ENCODE measurements around the gene SPARC. TPM values are rescaled to one million over a fixed set of nuclear protein-coding genes. Genes with fewer than 3 reads are reported as not detected.
"Not testable (repeated sequence)": the region's sequence is repeated elsewhere in the genome, so short reads cannot be mapped to it uniquely, and the experiment has no call there.

The SPARC gene
- total RNA-seq, 1 experiment from 2014 or later: 339 TPM

GRCh38 chr5:151733358-151734063 is 46.8 kb upstream of the SPARC start:
- H3K9me3 ChIP-seq (ENCODE audit: low read depth, low read length, poor library complexity, severe bottlenecking): no peaks in the 10 kb centered on the region
- H3K4me1 ChIP-seq (ENCODE audit: insufficient read depth, low read length, poor library complexity, severe bottlenecking): no peaks in the 10 kb centered on the region
- H3K27me3 ChIP-seq (replicated peaks; ENCODE audit: insufficient read depth, low read depth, low read length, poor library complexity): no peaks in the 10 kb centered on the region
- H3K36me3 ChIP-seq (ENCODE audit: insufficient read depth, low read length, poor library complexity, severe bottlenecking): no peaks in the 10 kb centered on the region
- intact Hi-C loops (cut with micrococcal nuclease; ENCODE audit: unreplicated experiment): no loop called here
- DNase-seq (ENCODE audit: low spot score): no peak
- H3K4me3 ChIP-seq (ENCODE audit: low read depth, low read length, poor library complexity, severe bottlenecking): no peak overlapping the region
- BruUV-seq (replicated peaks): no TSS peak
- H3K27ac ChIP-seq (ENCODE audit: low read depth, low read length, poor library complexity, severe bottlenecking): no peak overlapping the region
- ChIA-PET POLR2A (ENCODE audit: low non-redundant PET) (no interaction called here), CTCF (no interaction called here)
- TF ChIP-seq EZH2 (IDR thresholded peaks at IDR 0.05; ENCODE audit: borderline replicate concordance, low read depth, low read length, poor library complexity, severe bottlenecking): no peak
- TF ChIP-seq CTCF (conservative IDR thresholded peaks at IDR 0.05; ENCODE audit: low read depth, low read length): no peak

GRCh38 chr5:151730381-151730780 is 43.7 kb upstream of the SPARC start:
- no peaks in the 10 kb centered on the region for H3K27me3 ChIP-seq (replicated peaks; ENCODE audit: insufficient read depth, low read depth, low read length, poor library complexity)
- H3K9me3 ChIP-seq (ENCODE audit: low read depth, low read length, poor library complexity, severe bottlenecking): no peaks in the 10 kb centered on the region
- no peak overlapping the region for H3K27ac ChIP-seq (ENCODE audit: low read depth, low read length, poor library complexity, severe bottlenecking)
- TF ChIP-seq CTCF (conservative IDR thresholded peaks at IDR 0.05; ENCODE audit: low read depth, low read length) (no peak), EZH2 (IDR thresholded peaks at IDR 0.05; ENCODE audit: borderline replicate concordance, low read depth, low read length, poor library complexity, severe bottlenecking) (no peak)
- POLR2A ChIA-PET (ENCODE audit: low non-redundant PET): interaction anchor here (0.5 kb wide), 1 partner anchor 21 kb away, joined by 3 read pairs; no protein-coding TSS in a partner anchor
- intact Hi-C loops (cut with micrococcal nuclease; ENCODE audit: unreplicated experiment): no loop called here
- H3K4me1 ChIP-seq (ENCODE audit: insufficient read depth, low read length, poor library complexity, severe bottlenecking): no peaks in the 10 kb centered on the region
- no TSS peak for BruUV-seq (replicated peaks)
- no peak for DNase-seq (ENCODE audit: low spot score)
- H3K4me3 ChIP-seq (ENCODE audit: low read depth, low read length, poor library complexity, severe bottlenecking): no peak overlapping the region
- CTCF ChIA-PET: no interaction called here
- no peaks in the 10 kb centered on the region for H3K36me3 ChIP-seq (ENCODE audit: insufficient read depth, low read length, poor library complexity, severe bottlenecking)

- CTCF ChIA-PET; H3K27me3 ChIP-seq (replicated peaks; ENCODE audit: insufficient read depth, low read depth, low read length, poor library complexity); H3K9me3 ChIP-seq (ENCODE audit: low read depth, low read length, poor library complexity, severe bottlenecking); H3K27ac ChIP-seq (ENCODE audit: low read depth, low read length, poor library complexity, severe bottlenecking); BruUV-seq (replicated peaks); H3K36me3 ChIP-seq (ENCODE audit: insufficient read depth, low read length, poor library complexity, severe bottlenecking); POLR2A ChIA-PET (ENCODE audit: low non-redundant PET); H3K4me3 ChIP-seq (ENCODE audit: low read depth, low read length, poor library complexity, severe bottlenecking); intact Hi-C loops (cut with micrococcal nuclease; ENCODE audit: unreplicated experiment); H3K4me1 ChIP-seq (ENCODE audit: insufficient read depth, low read length, poor library complexity, severe bottlenecking): not testable (repeated sequence)
- peak; percentile 14 for DNase-seq (ENCODE audit: low spot score)
Measured at GRCh38 chr5:151729597-151729996, 42.9 kb upstream of the SPARC start.

- CTCF ChIA-PET: no interaction called here
- no TSS peak for BruUV-seq (replicated peaks)
- Histone ChIP-seq H3K27ac (ENCODE audit: low read depth, low read length, poor library complexity, severe bottlenecking) (no peak overlapping the region), H3K4me1 (ENCODE audit: insufficient read depth, low read length, poor library complexity, severe bottlenecking) (no peaks in the 10 kb centered on the region), H3K27me3 (replicated peaks; ENCODE audit: insufficient read depth, low read depth, low read length, poor library complexity) (no peaks in the 10 kb centered on the region), H3K36me3 (ENCODE audit: insufficient read depth, low read length, poor library complexity, severe bottlenecking) (no peaks in the 10 kb centered on the region), H3K9me3 (ENCODE audit: low read depth, low read length, poor library complexity, severe bottlenecking) (no peaks in the 10 kb centered on the region), H3K4me3 (ENCODE audit: low read depth, low read length, poor library complexity, severe bottlenecking) (no peak overlapping the region)
- TF ChIP-seq CTCF (conservative IDR thresholded peaks at IDR 0.05; ENCODE audit: low read depth, low read length) (no peak), EZH2 (IDR thresholded peaks at IDR 0.05; ENCODE audit: borderline replicate concordance, low read depth, low read length, poor library complexity, severe bottlenecking) (no peak)
- intact Hi-C loops (cut with micrococcal nuclease; ENCODE audit: unreplicated experiment): no loop called here
- POLR2A ChIA-PET (ENCODE audit: low non-redundant PET): no interaction called here
- DNase-seq (ENCODE audit: low spot score): no peak
Measured at GRCh38 chr5:151724360-151724759, 37.6 kb upstream of the SPARC start.

Data from A673 (cell line).